ENCODE measurements around the gene ARCN1.
"Not testable (repeated sequence)": the region's sequence is repeated elsewhere in the genome, so short reads cannot be mapped to it uniquely, and the experiment has no call there.

ARCN1 gene

GRCh38 chr11:118607401-118608359 lies 35.5 kb downstream of the ARCN1 start, which contains the start of gene PHLDB1:
Gene PHLDB1, plus strand, starts transcription at chr11:118607615. Its CDS starts 6,222 bp downstream, at chr11:118613837.
- DNase-seq, result peak; percentile 15 to 25

- DNase-seq, result peak; percentile 41 to 48
Observed at GRCh38 chr11:118608360-118609227, 36.4 kb downstream of the ARCN1 start.

- DNase-seq, result peak; percentile 7 to 18
Observed at GRCh38 chr11:118609380-118610224, 37.4 kb downstream of the ARCN1 start.

GRCh38 chr11:118610225-118610772 lies 38.1 kb downstream of the ARCN1 start:
- DNase-seq, result peak in 1 of 2 donors; percentile 15

- peak; percentile 85 to 88 for DNase-seq
Observed at GRCh38 chr11:118610773-118611432, 38.7 kb downstream of the ARCN1 start.

- not testable (repeated sequence) for DNase-seq
Observed at GRCh38 chr11:118611433-118611795, 39.2 kb downstream of the ARCN1 start.

- DNase-seq, result no peak
Observed at GRCh38 chr11:118612378-118612777, 40.2 kb downstream of the ARCN1 start.

GRCh38 chr11:118614511-118614910 lies 42.3 kb downstream of the ARCN1 start:
- DNase-seq, result no peak

- DNase-seq, result no peak
Observed at GRCh38 chr11:118615282-118615975, 43.2 kb downstream of the ARCN1 start.

GRCh38 chr11:118615976-118616371 lies 43.8 kb downstream of the ARCN1 start:
- no peak for DNase-seq

- no peak for DNase-seq
Observed at GRCh38 chr11:118618115-118618990, 46.1 kb downstream of the ARCN1 start.

GRCh38 chr11:118618991-118619375 lies 46.8 kb downstream of the ARCN1 start:
- DNase-seq, result no peak

GRCh38 chr11:118619444-118620197 lies 47.4 kb downstream of the ARCN1 start:
- DNase-seq, result no peak

GRCh38 chr11:118620529-118621070 lies 48.4 kb downstream of the ARCN1 start:
- no peak for DNase-seq

GRCh38 chr11:118621071-118621783 lies 49.0 kb downstream of the ARCN1 start:
- DNase-seq, result peak in 1 of 2 donors; percentile 10

GRCh38 chr11:118621784-118622375 lies 49.7 kb downstream of the ARCN1 start:
- DNase-seq, result no peak

GRCh38 chr11:118622376-118623268 lies 50.4 kb downstream of the ARCN1 start:
- no peak for DNase-seq
